Testis (tissue), 5 donors: ENCODE data around the gene C4orf54. TPM values are rescaled to one million over a fixed set of nuclear protein-coding genes. Genes with fewer than 3 reads are reported as not detected.

Experiments
- DNase-seq: peaks from one replicate; pipeline ENCODE4 v3.0.0-alpha.2; 2019
- H3K27ac ChIP-seq, 2 donors: fragments of 200-600 bp; sonication (generic); one replicate each; pipeline ENCODE4 v1.5.1; 2019
- H3K27me3 ChIP-seq: fragments of 200-600 bp; sonication (generic); one replicate; pipeline ENCODE4 v1.5.1; 2019
- H3K36me3 ChIP-seq: fragments of 200-600 bp; sonication (generic); one replicate; pipeline ENCODE4 v1.5.1; 2017; ENCODE audit warnings: low read depth; ENCODE audit errors: missing control alignments
- H3K4me1 ChIP-seq: fragments of 200-600 bp; sonication (generic); one replicate; pipeline ENCODE4 v1.5.1; 2019
- H3K4me3 ChIP-seq, 2 donors: fragments of 200-600 bp; sonication (generic); one replicate each; pipeline ENCODE4 v1.5.1; 2017 to 2019
- H3K9me3 ChIP-seq: fragments of 200-600 bp; sonication (generic); one replicate; pipeline ENCODE4 v1.5.1; 2017
- CTCF ChIP-seq, 3 experiments: fragments of 450-650 bp in 2 of 3; fragments of 200-600 bp in 1 of 3; sonication (generic) in 1 of 3; IDR thresholded peaks; one replicate each; pipeline ENCODE4 v1.5.1; 2016 to 2019; ENCODE audit warnings: antibody characterized with exemption in 3 of 3, mild to moderate bottlenecking in 2 of 3, moderate library complexity in 1 of 3
- POLR2A ChIP-seq: fragments of 450-650 bp; IDR thresholded peaks from one replicate; pipeline ENCODE4 v1.6.1; 2017; ENCODE audit warnings: antibody characterized with exemption, mild to moderate bottlenecking, moderate library complexity
- WGBS, 2 donors: methylation state at CpG; one replicate each; pipeline ENCODE4 v1.1.5; 2018; 5-methylcytosine and 5-hydroxymethylcytosine counted together
- intact Hi-C: fragments of 100-400 bp; cut with DNase I; formaldehyde crosslinking; loops from one replicate; pipeline ENCODE4 v1.15.1; 2023; ENCODE audit warnings: low total_unique reads
- long read RNA-seq, 2 donors: transcript quantifications; one replicate each; lab custom pipeline, GENCODE V29; 2026
- polyA plus RNA-seq: library from polyadenylated mRNA; stranded (reverse); fragments of 350-450 nt; fragmentation: Illumina TruSeq; extraction: RNeasy Lipid Tissue Mini Kit (QIAGEN cat#74804); gene quantifications from one replicate; pipeline ENCODE4 v1.2.3, GENCODE V29; 2014; ENCODE audit warnings: low read depth, low replicate concordance; ENCODE audit not compliant: insufficient read depth
- total RNA-seq, 2 donors: library from RNA; depleted of rRNA; stranded (reverse); fragments of >200 nt; gene quantifications; one replicate each; pipeline ENCODE4 v1.2.3, GENCODE V29; 2016

C4orf54 gene
- total RNA-seq = under 1 TPM; 0.39 to 0.81 TPM
- polyA plus RNA-seq = 0.46 TPM
- long read RNA-seq, donor 1 = 0 reads
- long read RNA-seq, donor 2 = 0 reads

- H3K27me3 ChIP-seq = no peaks in the 10 kb centered on the region
- DNase-seq = no peak
- no peak within 1 kb of the TSS for H3K4me3 ChIP-seq
- TF ChIP-seq CTCF (IDR thresholded peaks at IDR 0.05) = no peak
- no peak for TF ChIP-seq POLR2A
- no peaks in the 10 kb centered on the region for H3K36me3 ChIP-seq
- intact Hi-C loops = no loop called here
- no peaks in the 10 kb centered on the region for H3K9me3 ChIP-seq
- H3K4me1 ChIP-seq = no peaks in the 10 kb centered on the region
- WGBS, 2 donors = 66 to 79% methylated on average over 1 of the region's 1 CpG
- H3K27ac ChIP-seq = no peak within 1 kb of the TSS
Measured at GRCh38 chr4:99657798-99658197, at the start of gene C4orf54. Gene C4orf54 (minus strand): TSS chr4:99657828. CDS start chr4:99654648, 3,180 bp downstream.

DNA sequence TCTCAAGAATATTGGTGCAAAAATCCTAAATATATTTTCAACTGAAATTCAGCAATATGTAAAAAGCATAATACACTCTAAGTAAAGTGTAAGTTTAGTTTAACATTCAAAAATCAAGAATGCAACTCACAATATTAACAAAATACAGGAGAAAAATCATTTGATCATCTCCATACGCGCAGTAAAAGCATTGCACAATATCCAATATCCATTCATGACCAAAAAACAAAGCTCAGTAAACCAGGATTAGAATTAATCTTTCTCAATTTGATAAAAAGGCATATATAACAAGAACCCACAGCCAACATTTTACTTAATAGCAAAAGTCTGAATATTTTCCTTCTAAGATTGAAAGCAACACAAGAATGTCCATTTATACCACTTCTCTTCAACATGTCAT, 48.3 kb upstream of the C4orf54 start:
- H3K4me1 ChIP-seq = no peaks in the 10 kb centered on the region
- H3K4me3 ChIP-seq = no peak overlapping the region
- no peaks in the 10 kb centered on the region for H3K27me3 ChIP-seq
- H3K36me3 ChIP-seq = no peaks in the 10 kb centered on the region
- no peaks in the 10 kb centered on the region for H3K9me3 ChIP-seq
- intact Hi-C loops = no loop called here
- no peak overlapping the region for H3K27ac ChIP-seq
- no peak for DNase-seq
- TF ChIP-seq POLR2A = no peak
- WGBS, 2 donors = 89 to 95% methylated on average over 2 of the region's 2 CpGs

DNA sequence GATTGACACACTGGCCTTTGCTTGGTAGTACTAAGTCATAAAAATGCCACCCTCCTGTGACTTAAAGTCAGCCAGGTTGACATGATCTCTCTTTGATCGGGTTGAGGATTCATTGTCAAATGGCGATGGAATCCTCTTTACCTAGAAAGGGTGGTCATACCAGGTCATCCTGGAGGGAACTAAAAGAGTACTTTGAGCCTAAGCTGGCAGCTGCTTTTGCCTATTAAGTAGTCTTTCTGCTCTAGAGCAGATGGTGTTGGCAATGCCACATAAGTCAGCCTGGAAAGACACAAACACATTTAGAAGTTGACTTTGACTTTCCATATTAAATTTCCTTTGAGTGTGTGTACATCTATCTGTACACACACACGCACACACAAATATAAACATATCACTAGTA, 39.2 kb upstream of the C4orf54 start:
- no peaks in the 10 kb centered on the region for H3K27me3 ChIP-seq
- intact Hi-C loops = no loop called here
- no peak for TF ChIP-seq CTCF (IDR thresholded peaks at IDR 0.05)

DNA sequence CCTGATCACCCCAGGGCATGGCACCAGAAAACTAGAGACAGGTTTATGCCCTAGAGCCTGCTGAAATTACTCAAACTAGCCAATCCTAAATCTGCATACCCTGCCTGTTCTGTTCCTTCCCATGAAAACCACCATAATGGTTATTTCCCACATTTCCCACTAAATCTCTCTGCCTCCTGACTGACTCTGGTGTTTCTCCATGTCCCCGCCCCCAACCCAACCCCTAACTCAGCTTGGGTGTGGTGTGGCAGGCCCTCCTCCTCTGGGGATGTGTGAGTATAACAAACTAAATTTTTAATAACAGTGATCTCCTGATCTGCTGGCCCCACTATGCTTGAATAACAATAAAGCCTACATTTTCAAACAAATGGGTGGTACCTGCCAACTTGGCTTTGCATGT, 35.5 kb upstream of the C4orf54 start:
- Histone ChIP-seq H3K4me3 (no peak overlapping the region), H3K9me3 (no peaks in the 10 kb centered on the region), H3K27me3 (no peaks in the 10 kb centered on the region), H3K27ac (no peak overlapping the region), H3K4me1 (no peaks in the 10 kb centered on the region), H3K36me3 (no peaks in the 10 kb centered on the region)
- no peak for DNase-seq
- 64 to 83% methylated on average over 1 of the region's 1 CpG for WGBS, 2 donors
- no peak for TF ChIP-seq POLR2A
- TF ChIP-seq CTCF (IDR thresholded peaks at IDR 0.05) = no peak
- intact Hi-C loops = no loop called here

More for the DNA sequence above, 39.2 kb upstream of the C4orf54 start:
- Histone ChIP-seq H3K27ac (no peak overlapping the region), H3K4me1 (no peaks in the 10 kb centered on the region), H3K9me3 (no peaks in the 10 kb centered on the region), H3K4me3 (no peak overlapping the region), H3K36me3 (no peaks in the 10 kb centered on the region)
- WGBS, 2 donors = 85 to 88% methylated on average over 3 of the region's 3 CpGs
- no peak for DNase-seq

DNA sequence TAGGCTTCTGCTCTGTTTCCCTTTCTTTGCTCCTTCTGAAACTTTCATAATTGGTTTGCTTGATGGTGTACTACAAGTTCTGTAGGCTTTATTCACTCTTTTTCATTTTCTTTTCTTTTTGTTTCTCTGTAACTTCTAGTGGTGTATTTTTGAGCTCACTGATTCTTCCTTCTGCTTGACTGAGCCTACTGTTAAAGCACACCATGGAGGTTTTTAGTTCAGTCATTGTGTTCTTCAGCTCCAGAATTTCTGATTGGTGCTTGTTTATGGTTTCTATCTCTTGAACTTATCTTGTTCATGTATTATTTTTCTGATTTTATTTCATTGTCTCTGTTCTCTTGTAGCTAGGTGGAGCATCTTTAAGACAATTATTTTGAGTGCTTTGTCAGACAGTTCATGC, 33.4 kb upstream of the C4orf54 start:
- no peaks in the 10 kb centered on the region for H3K4me1 ChIP-seq
- no peaks in the 10 kb centered on the region for H3K36me3 ChIP-seq
- H3K27me3 ChIP-seq = no peaks in the 10 kb centered on the region
- no peak for TF ChIP-seq POLR2A
- no peak for TF ChIP-seq CTCF (IDR thresholded peaks at IDR 0.05)
- no peaks in the 10 kb centered on the region for H3K9me3 ChIP-seq
- H3K27ac ChIP-seq = no peak overlapping the region
- no peak overlapping the region for H3K4me3 ChIP-seq
- DNase-seq = no peak
- intact Hi-C loops = no loop called here
